GM12892 (cell line): ENCODE data around the gene ARSH.

Experiments
- POLR2A ChIP-seq: IDR thresholded peaks from 2 replicates; pipeline ENCODE4 v1.6.1; 2011; ENCODE audit warnings: low read depth, low read length, control low read depth
- POLR2AphosphoS5 ChIP-seq: IDR thresholded peaks from 2 replicates; pipeline ENCODE4 v1.6.1; 2011; ENCODE audit warnings: low read depth, low read length, control low read depth

DNA sequence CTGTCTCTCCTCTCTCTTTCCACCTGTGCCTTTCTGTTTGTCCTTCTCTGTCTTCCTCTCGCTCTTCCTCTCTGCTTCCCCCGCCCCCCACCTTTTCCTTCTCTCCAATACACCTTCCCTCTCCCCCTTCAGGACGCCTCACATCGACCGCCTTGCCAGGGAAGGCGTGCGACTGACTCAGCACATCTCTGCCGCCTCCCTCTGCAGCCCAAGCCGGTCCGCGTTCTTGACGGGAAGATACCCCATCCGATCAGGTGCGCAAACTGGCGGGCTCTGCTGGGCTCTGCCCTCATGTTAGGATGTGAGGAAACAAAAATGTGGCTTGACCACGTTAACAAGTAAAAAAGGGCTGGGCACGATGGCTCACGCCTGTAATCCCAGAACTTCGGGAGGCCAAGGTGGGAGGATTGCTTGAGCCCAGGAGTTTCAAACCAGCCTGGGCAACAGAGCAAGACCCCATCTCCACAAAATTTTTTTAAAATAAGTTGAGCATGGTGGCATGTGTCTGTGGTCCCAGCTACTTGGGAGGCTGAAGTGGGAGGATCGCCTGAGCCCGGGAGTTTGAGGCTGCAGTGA, 70.2 kb downstream of the ARSH start:
- TF ChIP-seq POLR2AphosphoS5 (no peak), POLR2A (no peak)
